ENCODE results near the gene SORCS2.

SORCS2 gene

GRCh38 chr4:7192252-7193029 is at the start of gene SORCS2:
SORCS2 (plus strand) TSS chr4:7192538.
- no peak for DNase-seq (ENCODE audit: low spot score)

- DNase-seq (ENCODE audit: low spot score): no peak
Measured at GRCh38 chr4:7144374-7145290, 47.7 kb upstream of the SORCS2 start.

- no peak for DNase-seq (ENCODE audit: low spot score)
Measured at GRCh38 chr4:7145291-7145934, 46.9 kb upstream of the SORCS2 start.

DNA sequence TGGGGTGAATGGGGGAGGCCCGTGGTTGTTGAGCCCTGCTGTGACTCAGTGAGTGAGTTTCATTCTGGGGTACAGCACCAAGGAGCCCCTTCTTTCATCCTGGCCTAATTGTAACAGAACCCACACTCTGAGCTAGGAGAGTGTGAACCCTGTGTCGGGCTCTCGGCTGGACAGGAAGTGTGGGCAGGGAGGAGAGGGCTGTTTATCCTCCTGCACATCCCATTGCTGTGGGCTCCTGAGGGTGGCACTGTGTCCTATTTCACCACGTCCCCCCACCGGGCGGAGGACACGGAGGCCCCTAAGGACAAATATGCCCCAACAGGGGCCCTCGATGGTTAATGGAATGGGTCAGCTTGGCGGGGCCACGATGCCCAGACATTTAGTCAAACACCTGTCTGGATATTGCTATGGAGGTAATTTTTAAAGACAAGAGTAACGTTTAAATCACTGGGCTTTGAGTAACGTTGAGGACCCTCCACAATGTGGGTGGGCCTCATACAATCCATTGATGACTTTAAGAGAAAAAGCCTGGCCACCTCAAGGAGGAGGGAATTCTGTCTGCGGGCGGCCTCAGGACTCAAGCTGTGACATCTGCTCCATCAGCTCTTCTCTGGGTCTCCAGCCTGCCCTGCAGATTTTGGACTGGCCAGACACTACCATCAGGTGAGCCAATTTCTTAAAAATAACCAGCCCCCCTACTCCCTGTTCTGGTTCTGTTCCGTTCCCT is 46.1 kb upstream of the SORCS2 start:
- no peak for DNase-seq (ENCODE audit: low spot score)

- DNase-seq (ENCODE audit: low spot score): no peak
Measured at GRCh38 chr4:7146786-7147115, 45.6 kb upstream of the SORCS2 start.

DNA sequence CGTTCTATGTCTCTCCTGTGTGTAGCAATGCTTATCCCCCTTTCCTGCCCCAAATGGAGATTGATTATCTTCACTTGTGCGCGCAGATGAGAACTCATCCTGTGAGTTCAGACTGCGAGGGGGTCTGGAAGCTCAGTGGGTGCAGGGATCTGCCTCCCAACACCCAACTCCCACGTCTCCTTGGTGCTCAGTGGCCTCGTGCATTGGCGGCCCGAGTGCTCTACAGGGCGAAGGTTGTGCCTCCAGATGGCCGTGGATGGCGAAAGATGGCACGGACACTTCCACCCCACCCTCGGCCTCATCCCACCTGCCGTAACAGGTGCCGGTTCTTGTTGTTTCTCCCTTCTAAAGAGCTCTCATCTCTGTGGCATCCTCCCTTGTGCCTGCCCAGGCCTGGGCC is 45.1 kb upstream of the SORCS2 start:
- DNase-seq (ENCODE audit: low spot score): no peak

DNA sequence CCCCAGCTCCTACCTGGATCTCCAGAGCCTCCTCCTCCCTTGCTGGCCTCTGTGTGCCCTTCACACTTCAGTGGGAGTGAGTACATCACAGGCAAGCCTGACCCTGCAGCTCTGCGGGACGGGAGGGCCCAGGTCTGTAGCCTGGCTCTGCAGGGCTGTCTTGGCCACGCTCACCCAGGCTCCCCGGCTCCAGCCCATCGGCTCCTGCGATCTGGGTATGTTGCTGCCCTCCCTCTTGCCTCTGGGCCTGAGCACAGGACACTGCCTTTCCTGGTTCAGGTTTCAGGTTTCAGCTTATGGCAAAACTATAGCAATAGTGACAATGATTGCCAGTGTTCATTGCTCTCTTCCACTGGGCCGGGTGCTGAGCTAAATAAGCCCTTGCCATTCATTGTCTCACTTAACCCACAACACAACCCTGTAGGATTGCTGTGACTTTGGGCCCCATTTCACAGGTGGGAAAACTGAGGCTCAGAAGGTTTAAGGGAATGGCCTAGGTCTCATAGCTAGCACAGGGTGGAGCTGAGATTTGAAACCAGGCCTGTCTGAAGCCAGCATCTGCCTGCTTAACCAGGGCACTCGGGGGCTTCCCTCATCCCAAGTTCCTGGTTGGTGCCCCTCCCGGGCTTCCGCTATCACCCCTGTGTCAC is 44.6 kb upstream of the SORCS2 start:
- DNase-seq (ENCODE audit: low spot score): no peak

- no peak for DNase-seq (ENCODE audit: low spot score)
Measured at GRCh38 chr4:7148337-7148736, 44.0 kb upstream of the SORCS2 start.

DNA sequence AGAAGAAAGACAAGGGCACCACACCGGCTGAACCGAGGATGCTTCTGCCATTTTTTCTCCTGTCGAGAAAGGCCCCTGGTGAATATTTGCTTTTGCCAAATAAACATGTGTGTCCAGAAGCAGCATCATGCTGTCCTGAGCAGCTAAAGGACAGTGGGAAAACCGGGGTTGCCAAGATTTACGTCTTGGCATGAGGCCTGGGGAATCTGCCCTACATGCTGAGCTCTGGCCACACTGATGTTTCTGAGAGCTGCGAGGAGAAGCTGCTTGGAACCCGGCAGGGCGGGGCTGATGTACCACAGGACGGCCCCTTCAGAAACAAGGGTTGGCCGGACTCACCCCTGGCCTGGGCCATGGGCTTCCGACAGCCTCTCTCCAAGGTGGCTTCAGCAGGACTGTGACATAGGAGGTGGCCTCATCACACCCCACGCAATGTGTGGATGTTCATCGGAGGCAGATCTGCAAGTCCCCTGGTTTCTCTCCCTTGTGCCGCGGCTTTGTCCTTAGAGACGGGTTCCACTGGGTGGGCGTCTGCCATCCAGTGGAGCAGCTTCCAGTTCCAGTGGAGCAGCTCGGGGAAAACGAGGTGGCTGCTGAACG is 42.2 kb upstream of the SORCS2 start:
- no peak for DNase-seq (ENCODE audit: low spot score)

DNA sequence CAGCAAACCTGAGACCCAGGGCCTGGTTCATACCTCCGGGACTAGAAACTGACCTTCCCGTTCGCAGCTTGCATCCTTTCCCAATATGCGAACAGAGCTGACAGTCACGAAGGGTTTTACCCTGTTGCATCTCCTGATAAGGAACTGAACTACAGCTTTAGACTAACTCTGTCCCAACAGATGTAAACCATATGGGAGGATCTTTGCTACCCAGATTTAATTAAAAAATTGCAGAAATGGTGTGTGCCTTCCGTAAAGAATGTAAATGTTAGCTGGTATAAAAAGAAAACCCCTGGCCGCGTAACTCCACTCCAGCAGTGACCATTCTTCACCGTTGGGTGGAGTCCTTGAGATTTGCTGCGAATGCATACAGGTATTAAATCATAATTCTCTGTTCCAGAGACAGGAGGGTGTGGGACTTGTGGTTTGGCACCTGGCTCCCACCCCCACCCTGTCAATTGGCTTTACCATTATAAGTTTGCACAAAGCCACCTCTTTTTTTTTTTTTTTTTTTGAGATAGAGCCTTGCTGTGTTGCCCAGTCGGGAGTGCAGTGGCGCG is 40.6 kb upstream of the SORCS2 start:
- no peak for DNase-seq (ENCODE audit: low spot score)

- no peak for DNase-seq (ENCODE audit: low spot score)
Measured at GRCh38 chr4:7153711-7154110, 38.6 kb upstream of the SORCS2 start.

GRCh38 chr4:7154351-7154981 is 37.9 kb upstream of the SORCS2 start:
- DNase-seq (ENCODE audit: low spot score): no peak

GRCh38 chr4:7155590-7156071 is 36.7 kb upstream of the SORCS2 start:
- DNase-seq (ENCODE audit: low spot score): no peak

DNA sequence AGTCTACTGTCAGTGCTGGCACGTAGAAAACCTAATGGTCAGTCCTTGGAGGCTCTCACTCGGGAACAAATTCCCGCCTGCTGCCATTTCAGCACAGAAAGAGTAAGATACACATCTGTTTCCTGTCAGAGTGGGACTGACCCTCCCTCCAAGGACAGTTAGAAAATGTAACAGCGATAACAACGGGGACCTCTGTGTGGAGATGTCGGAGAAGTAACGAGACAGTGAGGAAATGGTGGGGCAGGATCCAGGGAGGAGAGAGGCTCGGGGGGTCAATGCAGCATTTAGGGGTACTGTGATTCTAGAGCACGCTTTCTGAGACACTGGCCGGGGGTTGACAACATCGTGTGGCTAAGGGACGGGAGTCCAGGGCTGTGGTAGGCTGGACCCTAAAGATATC is 36.0 kb upstream of the SORCS2 start:
- DNase-seq (ENCODE audit: low spot score): no peak

DNA sequence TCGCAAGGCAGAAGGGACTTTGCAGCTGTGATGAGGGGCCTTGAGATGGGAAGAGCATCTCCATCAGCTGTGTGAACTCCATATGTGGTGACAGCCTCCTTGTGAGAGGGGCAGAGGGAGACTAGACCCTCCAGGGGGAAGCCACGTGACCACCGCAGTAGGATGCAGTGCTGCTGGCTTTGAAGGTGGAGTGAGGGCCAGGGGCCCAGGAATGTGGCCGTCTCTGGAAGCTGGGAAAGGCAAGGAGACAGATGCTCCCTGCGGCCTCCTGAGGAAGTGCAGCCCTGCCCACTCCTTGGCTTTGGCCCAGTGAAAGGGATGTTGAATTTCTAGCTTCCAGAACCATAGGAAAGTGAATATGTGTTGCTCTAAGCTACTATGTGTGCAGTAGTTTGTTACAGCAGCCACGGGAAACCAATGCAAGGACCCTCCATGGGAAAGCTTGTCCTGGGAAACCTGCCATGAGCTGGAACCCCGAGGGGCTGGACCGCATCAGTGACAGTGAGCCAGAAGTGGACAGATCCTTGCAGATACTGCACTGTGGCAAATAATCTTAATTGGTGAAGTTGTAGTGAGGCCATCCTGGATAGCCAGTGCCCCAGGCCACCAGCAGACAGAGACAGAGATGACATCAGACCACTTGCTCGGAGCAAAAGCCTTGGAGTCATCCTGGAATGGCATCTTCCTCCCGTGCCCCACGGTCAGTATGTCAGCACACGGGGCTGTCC is 35.4 kb upstream of the SORCS2 start:
- no peak for DNase-seq (ENCODE audit: low spot score)

DNA sequence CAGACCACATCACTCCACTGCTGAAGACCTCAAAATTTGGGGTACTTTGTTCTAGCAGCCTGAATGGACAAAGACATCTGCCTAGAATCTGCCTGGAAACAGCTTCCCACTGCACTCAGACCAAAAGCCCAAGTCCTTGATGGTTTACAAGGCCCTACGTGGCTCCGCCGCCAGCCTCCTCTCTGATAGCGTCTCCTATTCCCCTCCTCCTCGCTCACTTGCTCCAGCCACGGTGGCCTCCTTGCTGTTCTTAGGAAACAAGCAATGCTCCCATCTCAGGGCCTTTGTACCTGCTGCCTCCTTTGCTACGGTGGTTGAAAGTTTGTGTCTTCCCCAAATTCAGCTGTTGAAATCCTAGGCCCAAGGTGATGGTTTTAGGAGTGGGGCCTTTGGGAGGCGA is 34.7 kb upstream of the SORCS2 start:
- DNase-seq (ENCODE audit: low spot score): no peak

DNA sequence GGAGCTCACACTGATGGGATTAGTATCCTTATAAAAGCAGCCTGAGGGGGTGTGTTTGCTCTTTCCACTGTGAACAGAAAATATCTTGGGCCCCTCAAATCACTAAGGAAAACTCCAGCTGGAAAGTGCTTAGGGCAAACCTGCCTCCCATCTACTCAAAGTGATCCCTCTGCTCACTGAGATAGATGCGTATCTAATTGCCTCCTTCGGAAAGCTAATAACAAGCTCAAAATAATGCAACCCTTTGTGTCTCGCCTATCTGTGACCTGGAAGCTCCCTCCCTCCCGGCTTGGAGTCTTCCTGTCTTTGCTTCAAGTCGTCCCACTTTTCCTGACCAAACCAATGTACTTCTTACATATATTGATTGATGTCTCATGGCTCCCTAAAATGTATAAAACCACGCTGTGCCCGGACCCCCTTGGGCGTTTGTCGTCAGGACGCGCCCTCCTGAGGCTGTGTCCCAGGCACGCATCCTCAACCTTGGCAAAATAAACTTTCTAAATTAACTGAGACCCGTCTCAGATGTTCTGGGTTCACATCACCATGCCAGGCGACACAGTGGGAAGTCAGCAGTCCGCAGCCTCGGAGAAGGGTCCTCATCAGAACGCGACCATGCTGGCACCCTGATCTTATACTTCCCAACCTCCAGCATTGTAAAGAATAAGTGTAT is 34.1 kb upstream of the SORCS2 start:
- DNase-seq (ENCODE audit: low spot score): peak; percentile 22

GRCh38 chr4:7158991-7159390 is 33.3 kb upstream of the SORCS2 start:
- no peak for DNase-seq (ENCODE audit: low spot score)

DNA sequence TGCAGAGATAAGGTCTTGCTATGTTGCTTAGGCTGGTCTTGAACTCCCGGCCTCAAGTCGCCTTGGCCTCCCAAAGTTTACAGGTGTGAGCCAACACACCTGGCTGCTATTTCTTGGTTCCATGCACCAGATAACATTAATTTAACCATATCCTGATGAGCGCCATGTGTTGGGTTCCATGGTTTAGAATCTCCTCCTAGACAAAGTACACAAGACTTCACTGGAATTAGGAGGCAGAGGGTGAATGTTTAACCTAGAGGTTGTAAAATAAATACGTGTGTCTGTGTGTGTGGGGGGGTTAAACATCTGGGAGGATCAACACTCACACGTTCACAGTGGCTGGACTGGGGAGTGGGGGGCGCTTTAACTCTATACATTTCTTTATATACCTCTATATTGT is 32.4 kb upstream of the SORCS2 start:
- DNase-seq (ENCODE audit: low spot score): no peak

All from COLO829 (cell line).